Ishikawa (cell line): Measurements from ENCODE around the gene SNX32.
A peak's percentile ranks its signal among the peaks of the same experiment; 100 is the strongest.

Experiments
- CEBPB ChIP-seq: IDR thresholded peaks from 2 replicates; pipeline ENCODE4 v1.6.1; 2012
- CREB1 ChIP-seq: IDR thresholded peaks from 2 replicates; pipeline ENCODE4 v1.6.1; 2012; ENCODE audit warnings: low read depth
- EGR1 ChIP-seq: IDR thresholded peaks from 2 replicates; pipeline ENCODE4 v1.6.1; 2012
- EP300 ChIP-seq: IDR thresholded peaks from 2 replicates; pipeline ENCODE4 v1.6.1; 2012; ENCODE audit warnings: borderline replicate concordance
- FOXM1 ChIP-seq: IDR thresholded peaks from 2 replicates; pipeline ENCODE4 v1.6.1; 2012; ENCODE audit warnings: low read depth, borderline replicate concordance
- MAX ChIP-seq: IDR thresholded peaks from 2 replicates; pipeline ENCODE4 v1.6.1; 2012
- NFIC ChIP-seq: IDR thresholded peaks from 2 replicates; pipeline ENCODE4 v1.6.1; 2012
- RAD21 ChIP-seq: IDR thresholded peaks from 2 replicates; pipeline ENCODE4 v1.6.1; 2012; ENCODE audit warnings: low read depth
- REST ChIP-seq: IDR thresholded peaks from 2 replicates; pipeline ENCODE4 v1.6.1; 2012; ENCODE audit warnings: low read depth, mild to moderate bottlenecking
- TAF1 ChIP-seq: IDR thresholded peaks from 2 replicates; pipeline ENCODE4 v1.6.1; 2012; ENCODE audit warnings: low read depth, mild to moderate bottlenecking
- TCF12 ChIP-seq: IDR thresholded peaks from 2 replicates; pipeline ENCODE4 v1.6.1; 2012; ENCODE audit warnings: low read depth
- TEAD4 ChIP-seq: IDR thresholded peaks from 2 replicates; pipeline ENCODE4 v1.6.1; 2012
- USF1 ChIP-seq: IDR thresholded peaks from 2 replicates; pipeline ENCODE4 v1.6.1; 2012
- YY1 ChIP-seq: IDR thresholded peaks from 2 replicates; pipeline ENCODE4 v1.6.1; 2012; ENCODE audit warnings: low read depth
- ZBTB7A ChIP-seq: IDR thresholded peaks from 2 replicates; pipeline ENCODE4 v1.6.1; 2012; ENCODE audit warnings: low read depth

Gene SNX32

GRCh38 chr11:65883786-65884715, 50.3 kb downstream of the SNX32 start:
- TF ChIP-seq TEAD4: no peak
- no peak for TF ChIP-seq CEBPB
- TF ChIP-seq NFIC: no peak
- no peak for TF ChIP-seq TAF1
- TF ChIP-seq REST: no peak
- TF ChIP-seq CREB1: no peak
- no peak for TF ChIP-seq USF1
- TF ChIP-seq MAX: no peak
- no peak for TF ChIP-seq RAD21
- TF ChIP-seq EGR1: no peak
- TF ChIP-seq TCF12: no peak
- no peak for TF ChIP-seq EP300
- TF ChIP-seq YY1: no peak
- TF ChIP-seq FOXM1: no peak
- TF ChIP-seq ZBTB7A: no peak

- TF ChIP-seq NFIC: no peak
- TF ChIP-seq RAD21: peak; percentile 87
Measured at GRCh38 chr11:65884716-65885092, 50.9 kb downstream of the SNX32 start.

GRCh38 chr11:65885231-65885630, 51.5 kb downstream of the SNX32 start:
- TF ChIP-seq CEBPB (no peak), TAF1 (no peak), NFIC (no peak), CREB1 (no peak), EP300 (no peak), ZBTB7A (no peak), RAD21 (no peak), TEAD4 (no peak), MAX (no peak)

- no peak for TF ChIP-seq NFIC
- no peak for TF ChIP-seq YY1
- TF ChIP-seq MAX: no peak
- no peak for TF ChIP-seq USF1
- TF ChIP-seq EP300: no peak
- no peak for TF ChIP-seq RAD21
- TF ChIP-seq TEAD4: no peak
- no peak for TF ChIP-seq CREB1
- no peak for TF ChIP-seq TAF1
- TF ChIP-seq CEBPB: no peak
- no peak for TF ChIP-seq ZBTB7A
Measured at GRCh38 chr11:65885808-65886536, 52.2 kb downstream of the SNX32 start.

GRCh38 chr11:65886826-65887722, 53.3 kb downstream of the SNX32 start:
- TF ChIP-seq FOXM1: no peak
- TF ChIP-seq RAD21: no peak
- TF ChIP-seq REST: no peak
- TF ChIP-seq EP300: no peak
- TF ChIP-seq USF1: no peak
- TF ChIP-seq TCF12: no peak
- no peak for TF ChIP-seq CEBPB
- no peak for TF ChIP-seq YY1
- TF ChIP-seq ZBTB7A: no peak
- no peak for TF ChIP-seq NFIC
- TF ChIP-seq EGR1: no peak
- TF ChIP-seq CREB1: no peak
- TF ChIP-seq TEAD4: no peak
- no peak for TF ChIP-seq MAX
- TF ChIP-seq TAF1: no peak
